HEK293 (cell line): ENCODE results near the gene PACS1.

Source experiments
- CTCF ChIA-PET: fragments of 350-600 bp; formaldehyde crosslinking; extraction: SDS; loops from one replicate; lab custom pipeline; 2021; ENCODE audit warnings: antibody characterized with exemption; lab: Yijun Ruan, JAX
- POLR2A ChIA-PET: fragments of 300-600 bp; formaldehyde crosslinking; extraction: SDS; loops from one replicate; lab custom pipeline; 2020; ENCODE audit warnings: antibody characterized with exemption, inconsistent platforms; lab: Yijun Ruan, JAX
- H3K27ac ChIP-seq: fragments of 200-500 bp; sonication (Bioruptor generic); 2 replicates; pipeline ENCODE4 v1.5.1; 2014; ENCODE audit warnings: low read depth, low read length, control low read depth, inconsistent platforms; ENCODE audit errors: extremely low read depth
- H3K36me3 ChIP-seq, 2 experiments: fragments of 200-500 bp in 1 of 2; sonication (Bioruptor generic) in 1 of 2; 1 replicate in 1 of 2; 2 replicates in 1 of 2; pipeline ENCODE4 v1.5.1; 2014 to 2017; ENCODE audit warnings: inconsistent platforms in 2 of 2, low read length in 2 of 2; ENCODE audit not compliant: control insufficient read depth in 2 of 2, insufficient read depth in 1 of 2
- H3K4me1 ChIP-seq: fragments of 200-500 bp; sonication (Bioruptor generic); 2 replicates; pipeline ENCODE4 v1.5.1; 2014; ENCODE audit warnings: mild to moderate bottlenecking, low read length, inconsistent platforms; ENCODE audit not compliant: control insufficient read depth, insufficient read depth
- H3K4me3 ChIP-seq: 2 replicates; pipeline ENCODE4 v1.5.1; 2011; ENCODE audit warnings: low read depth, mild to moderate bottlenecking, control low read depth, low read length, moderate library complexity
- H3K9me3 ChIP-seq: fragments of 200-500 bp; sonication (Bioruptor generic); 2 replicates; pipeline ENCODE4 v1.5.1; 2014; ENCODE audit warnings: low read depth, low read length, inconsistent platforms; ENCODE audit not compliant: control insufficient read depth, insufficient read depth
- GFI1B ChIP-seq: fragments of 450-650 bp; formaldehyde crosslinking; IDR thresholded peaks from 2 replicates; pipeline ENCODE4 v1.5.1; 2016; ENCODE audit warnings: missing biosample characterization, missing genetic modification characterization
- HOXC10 ChIP-seq: sonication (generic); formaldehyde crosslinking; IDR thresholded peaks from 2 replicates; pipeline ENCODE4 v1.8.1; 2023; ENCODE audit warnings: mild to moderate bottlenecking, missing genetic modification reagents
- PRDM6 ChIP-seq: fragments of 450-650 bp; formaldehyde crosslinking; IDR thresholded peaks from 2 replicates; pipeline ENCODE4 v1.5.1; 2017; ENCODE audit warnings: missing biosample characterization, missing genetic modification characterization
- REPIN1 ChIP-seq: fragments of 450-650 bp; formaldehyde crosslinking; IDR thresholded peaks from 2 replicates; pipeline ENCODE4 v1.5.1; 2017; ENCODE audit warnings: missing biosample characterization, missing genetic modification characterization, low read depth
- SCRT1 ChIP-seq: fragments of 450-650 bp; formaldehyde crosslinking; IDR thresholded peaks from 2 replicates; pipeline ENCODE4 v1.5.1; 2016; ENCODE audit warnings: missing biosample characterization, missing genetic modification characterization, borderline replicate concordance
- WT1 ChIP-seq: fragments of 450-650 bp; formaldehyde crosslinking; IDR thresholded peaks from 2 replicates; pipeline ENCODE4 v1.5.1; 2016; ENCODE audit warnings: missing biosample characterization, missing genetic modification characterization
- ZNF133 ChIP-seq: fragments of 450-650 bp; formaldehyde crosslinking; IDR thresholded peaks from 2 replicates; pipeline ENCODE4 v1.5.1; 2016; ENCODE audit warnings: missing biosample characterization, missing genetic modification characterization
- ZNF146 ChIP-seq: fragments of 450-650 bp; formaldehyde crosslinking; IDR thresholded peaks from 2 replicates; pipeline ENCODE4 v1.5.1; 2016; ENCODE audit warnings: missing biosample characterization, missing genetic modification characterization
- ZNF155 ChIP-seq: fragments of 450-650 bp; formaldehyde crosslinking; IDR thresholded peaks from 2 replicates; pipeline ENCODE4 v1.5.1; 2016; ENCODE audit warnings: missing biosample characterization, missing genetic modification characterization
- ZNF16 ChIP-seq: fragments of 450-650 bp; formaldehyde crosslinking; IDR thresholded peaks from 2 replicates; pipeline ENCODE4 v1.5.1; 2016; ENCODE audit warnings: low read depth, missing biosample characterization, missing genetic modification characterization
- ZNF174 ChIP-seq: fragments of 450-650 bp; formaldehyde crosslinking; IDR thresholded peaks from 2 replicates; pipeline ENCODE4 v1.5.0; 2017; ENCODE audit warnings: missing biosample characterization, mild to moderate bottlenecking, missing genetic modification characterization
- ZNF175 ChIP-seq: fragments of 450-650 bp; formaldehyde crosslinking; IDR thresholded peaks from 2 replicates; pipeline ENCODE4 v1.5.1; 2016; ENCODE audit warnings: missing biosample characterization, missing genetic modification characterization
- ZNF24 ChIP-seq: fragments of 450-650 bp; formaldehyde crosslinking; IDR thresholded peaks from 2 replicates; pipeline ENCODE4 v1.5.1; 2016; ENCODE audit warnings: missing biosample characterization, missing genetic modification characterization
- ZNF274 ChIP-seq, 2 experiments: fragments of 200-500 bp in 1 of 2; fragments of 450-650 bp in 1 of 2; sonication (Bioruptor generic) in 1 of 2; formaldehyde crosslinking in 1 of 2; IDR thresholded peaks; 2 replicates each; pipeline versions ENCODE4 v1.5.1 to v1.6.1; 2014 to 2016; ENCODE audit warnings: borderline replicate concordance in 1 of 2, inconsistent platforms in 1 of 2, low read length in 1 of 2, missing biosample characterization in 1 of 2, missing genetic modification characterization in 1 of 2
- ZNF280C ChIP-seq: fragments of 450-650 bp; formaldehyde crosslinking; IDR thresholded peaks from 2 replicates; pipeline ENCODE4 v1.5.1; 2016; ENCODE audit warnings: missing biosample characterization, missing genetic modification characterization
- ZNF292 ChIP-seq: fragments of 450-650 bp; formaldehyde crosslinking; IDR thresholded peaks from 2 replicates; pipeline ENCODE4 v1.5.1; 2016; ENCODE audit warnings: low read depth, missing biosample characterization, missing genetic modification characterization, borderline replicate concordance
- ZNF324 ChIP-seq: fragments of 450-650 bp; formaldehyde crosslinking; IDR thresholded peaks from 2 replicates; pipeline ENCODE4 v1.5.1; 2016; ENCODE audit warnings: missing biosample characterization, missing genetic modification characterization
- ZNF426 ChIP-seq: fragments of 450-650 bp; formaldehyde crosslinking; IDR thresholded peaks from 2 replicates; pipeline ENCODE4 v1.5.1; 2017; ENCODE audit warnings: missing biosample characterization, missing genetic modification characterization, mild to moderate bottlenecking, inconsistent platforms, moderate library complexity
- ZNF473 ChIP-seq: fragments of 450-650 bp; formaldehyde crosslinking; IDR thresholded peaks from 2 replicates; pipeline ENCODE4 v1.5.1; 2017; ENCODE audit warnings: missing biosample characterization, missing genetic modification characterization
- ZNF501 ChIP-seq: fragments of 450-650 bp; formaldehyde crosslinking; IDR thresholded peaks from 2 replicates; pipeline ENCODE4 v1.5.1; 2016; ENCODE audit warnings: missing biosample characterization, missing genetic modification characterization
- ZNF521 ChIP-seq: fragments of 450-650 bp; formaldehyde crosslinking; IDR thresholded peaks from 2 replicates; pipeline ENCODE4 v1.5.1; 2017; ENCODE audit warnings: missing biosample characterization, mild to moderate bottlenecking, missing genetic modification characterization
- ZNF549 ChIP-seq: fragments of 450-650 bp; IDR thresholded peaks from 2 replicates; pipeline ENCODE4 v1.5.1; 2018; ENCODE audit warnings: missing biosample characterization, missing genetic modification characterization, mild to moderate bottlenecking, inconsistent platforms, moderate library complexity
- ZNF610 ChIP-seq: fragments of 450-650 bp; formaldehyde crosslinking; IDR thresholded peaks from 2 replicates; pipeline ENCODE4 v1.5.1; 2016; ENCODE audit warnings: missing biosample characterization, missing genetic modification characterization, borderline replicate concordance
- ZNF626 ChIP-seq: fragments of 450-650 bp; sonication (Bioruptor Pico); formaldehyde crosslinking; IDR thresholded peaks from 2 replicates; pipeline ENCODE4 v1.5.1; 2018; ENCODE audit warnings: missing biosample characterization, missing genetic modification characterization, inconsistent platforms
- ZNF747 ChIP-seq: fragments of 450-650 bp; formaldehyde crosslinking; IDR thresholded peaks from 2 replicates; pipeline ENCODE4 v1.5.1; 2016; ENCODE audit warnings: missing biosample characterization, missing genetic modification characterization
- ZNF830 ChIP-seq: fragments of 450-650 bp; IDR thresholded peaks from 2 replicates; pipeline ENCODE4 v1.5.0; 2018; ENCODE audit warnings: missing biosample characterization, missing genetic modification characterization, low read depth, mild to moderate bottlenecking, moderate library complexity
- ZSCAN23 ChIP-seq: fragments of 450-650 bp; formaldehyde crosslinking; IDR thresholded peaks from 2 replicates; pipeline ENCODE4 v1.5.1; 2016; ENCODE audit warnings: missing biosample characterization, missing genetic modification characterization
- TF ChIP-seq, protein P1 (sequence below): fragments of 450-650 bp; formaldehyde crosslinking; IDR thresholded peaks from 2 replicates; pipeline ENCODE4 v1.5.1; 2016; ENCODE audit warnings: missing biosample characterization, missing genetic modification characterization, low read depth
- TF ChIP-seq, protein P2 (sequence below): fragments of 450-650 bp; formaldehyde crosslinking; IDR thresholded peaks from 2 replicates; pipeline ENCODE4 v1.5.1; 2016; ENCODE audit warnings: missing biosample characterization, missing genetic modification characterization

The PACS1 gene

DNA sequence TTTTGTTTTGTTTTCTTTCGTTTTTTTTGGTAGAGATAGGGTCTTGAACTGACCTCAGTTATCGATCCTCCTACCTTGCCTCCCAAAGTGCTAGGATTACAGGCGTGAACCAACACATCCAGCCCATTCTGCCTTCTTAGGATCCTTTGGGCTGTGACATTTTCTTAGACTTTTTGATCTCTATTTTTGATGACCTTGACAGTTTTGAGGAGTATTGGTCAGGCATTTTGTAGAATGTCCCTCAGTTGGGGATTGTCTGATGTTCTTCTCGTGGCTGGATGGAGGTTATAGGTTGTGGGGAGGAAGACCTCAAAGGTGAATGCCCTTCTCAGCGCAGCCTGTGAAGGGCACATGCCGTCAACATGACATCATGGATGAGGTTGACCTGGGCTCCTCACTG, 178.8 kb downstream of the PACS1 start:
- H3K9me3 ChIP-seq = no peaks in the 10 kb centered on the region
- ChIA-PET POLR2A (no interaction called here), CTCF (no interaction called here)
- no peak overlapping the region for H3K4me3 ChIP-seq
- H3K4me1 ChIP-seq = no peaks in the 10 kb centered on the region
- no peak for TF ChIP-seq ZSCAN23 (tag by site-specific recombination)
- no peak for TF ChIP-seq HOXC10 (CRISPR knock-in tag)
- no peak for TF ChIP-seq GFI1B
- TF ChIP-seq WT1 = no peak
- TF ChIP-seq ZNF501 = no peak
- no peak for TF ChIP-seq ZNF274 (IDR thresholded peaks at IDR 0.05; ENCODE audit: low read length)
- no peak for TF ChIP-seq ZNF274 (tag by site-specific recombination; IDR thresholded peaks at IDR 0.05; ENCODE audit: borderline replicate concordance)
- TF ChIP-seq ZNF16 (tag by site-specific recombination) = no peak
- no peak for TF ChIP-seq ZNF155 (tag by site-specific recombination)
- no peak for TF ChIP-seq ZNF747 (tag by site-specific recombination)
- no peak for TF ChIP-seq PRDM6 (tag by site-specific recombination)
- TF ChIP-seq, protein P1, sequence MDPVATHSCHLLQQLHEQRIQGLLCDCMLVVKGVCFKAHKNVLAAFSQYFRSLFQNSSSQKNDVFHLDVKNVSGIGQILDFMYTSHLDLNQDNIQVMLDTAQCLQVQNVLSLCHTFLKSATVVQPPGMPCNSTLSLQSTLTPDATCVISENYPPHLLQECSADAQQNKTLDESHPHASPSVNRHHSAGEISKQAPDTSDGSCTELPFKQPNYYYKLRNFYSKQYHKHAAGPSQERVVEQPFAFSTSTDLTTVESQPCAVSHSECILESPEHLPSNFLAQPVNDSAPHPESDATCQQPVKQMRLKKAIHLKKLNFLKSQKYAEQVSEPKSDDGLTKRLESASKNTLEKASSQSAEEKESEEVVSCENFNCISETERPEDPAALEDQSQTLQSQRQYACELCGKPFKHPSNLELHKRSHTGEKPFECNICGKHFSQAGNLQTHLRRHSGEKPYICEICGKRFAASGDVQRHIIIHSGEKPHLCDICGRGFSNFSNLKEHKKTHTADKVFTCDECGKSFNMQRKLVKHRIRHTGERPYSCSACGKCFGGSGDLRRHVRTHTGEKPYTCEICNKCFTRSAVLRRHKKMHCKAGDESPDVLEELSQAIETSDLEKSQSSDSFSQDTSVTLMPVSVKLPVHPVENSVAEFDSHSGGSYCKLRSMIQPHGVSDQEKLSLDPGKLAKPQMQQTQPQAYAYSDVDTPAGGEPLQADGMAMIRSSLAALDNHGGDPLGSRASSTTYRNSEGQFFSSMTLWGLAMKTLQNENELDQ (tag by site-specific recombination) = no peak
- no peak for TF ChIP-seq ZNF324 (tag by site-specific recombination)
- no peak for TF ChIP-seq ZNF292 (tag by site-specific recombination)
- no peak for TF ChIP-seq ZNF549 (tag by site-specific recombination)
- no peak for TF ChIP-seq ZNF24 (tag by site-specific recombination)
- no peak for TF ChIP-seq ZNF521 (tag by site-specific recombination)
- peaks cover 0 to 12% of the 10 kb centered on the region in 2 experiments; a peak in 1 of 3 replicates for H3K36me3 ChIP-seq
- H3K27ac ChIP-seq = no peak overlapping the region

- Histone ChIP-seq H3K9me3 (no peaks in the 10 kb centered on the region), H3K36me3 (peaks cover 0 to 8% of the 10 kb centered on the region in 2 experiments; a peak in 1 of 3 replicates), H3K27ac (no peak overlapping the region), H3K4me1 (no peaks in the 10 kb centered on the region), H3K4me3 (no peak overlapping the region)
- ChIA-PET POLR2A (interaction anchor here (1.8 kb wide), 1 partner anchor 16 kb away, joined by 5 read pairs; no protein-coding TSS in a partner anchor), CTCF (interaction anchor here (0.6 to 1.0 kb wide), 3 partner anchors 14 to 382 kb away, joined by 3 to 4 read pairs (median 3); no protein-coding TSS in a partner anchor)
- TF ChIP-seq ZNF146 (no peak), ZNF133 (tag by site-specific recombination) (no peak), REPIN1 (tag by site-specific recombination) (no peak), ZNF175 (tag by site-specific recombination) (no peak), ZNF626 (no peak), ZNF830 (tag by site-specific recombination) (no peak), ZNF747 (tag by site-specific recombination) (no peak), ZNF610 (no peak), ZNF174 (tag by site-specific recombination) (no peak), ZNF280C (tag by site-specific recombination) (no peak), SCRT1 (tag by site-specific recombination) (no peak), ZNF473 (tag by site-specific recombination) (no peak), ZNF426 (tag by site-specific recombination) (no peak)
- TF ChIP-seq, protein P2, sequence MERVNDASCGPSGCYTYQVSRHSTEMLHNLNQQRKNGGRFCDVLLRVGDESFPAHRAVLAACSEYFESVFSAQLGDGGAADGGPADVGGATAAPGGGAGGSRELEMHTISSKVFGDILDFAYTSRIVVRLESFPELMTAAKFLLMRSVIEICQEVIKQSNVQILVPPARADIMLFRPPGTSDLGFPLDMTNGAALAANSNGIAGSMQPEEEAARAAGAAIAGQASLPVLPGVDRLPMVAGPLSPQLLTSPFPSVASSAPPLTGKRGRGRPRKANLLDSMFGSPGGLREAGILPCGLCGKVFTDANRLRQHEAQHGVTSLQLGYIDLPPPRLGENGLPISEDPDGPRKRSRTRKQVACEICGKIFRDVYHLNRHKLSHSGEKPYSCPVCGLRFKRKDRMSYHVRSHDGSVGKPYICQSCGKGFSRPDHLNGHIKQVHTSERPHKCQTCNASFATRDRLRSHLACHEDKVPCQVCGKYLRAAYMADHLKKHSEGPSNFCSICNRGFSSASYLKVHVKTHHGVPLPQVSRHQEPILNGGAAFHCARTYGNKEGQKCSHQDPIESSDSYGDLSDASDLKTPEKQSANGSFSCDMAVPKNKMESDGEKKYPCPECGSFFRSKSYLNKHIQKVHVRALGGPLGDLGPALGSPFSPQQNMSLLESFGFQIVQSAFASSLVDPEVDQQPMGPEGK (tag by site-specific recombination) = no peak
Measured at GRCh38 chr11:66251809-66252208, 181.7 kb downstream of the PACS1 start.
